K562 (cell line): ENCODE measurements around the gene CAMK2B. TPM values are rescaled to one million over a fixed set of nuclear protein-coding genes. Genes with fewer than 3 reads are reported as not detected.

Experiments
- BDP1 ChIP-seq: IDR thresholded peaks from 3 replicates; pipeline ENCODE4 v1.6.1; 2011; ENCODE audit not compliant: insufficient read length, insufficient read depth
- CHD4 ChIP-seq: fragments of 200-600 bp; sonication (generic); IDR thresholded peaks from 3 replicates; pipeline ENCODE4 v1.6.1; 2012; ENCODE audit warnings: low read depth, mild to moderate bottlenecking, mixed read lengths, low read length, inconsistent platforms; ENCODE audit not compliant: insufficient read depth, insufficient replicate concordance, poor library complexity, severe bottlenecking
- CREM ChIP-seq: IDR thresholded peaks from 2 replicates; pipeline ENCODE4 v1.6.1; 2014; ENCODE audit warnings: antibody characterized with exemption, low read depth
- CTBP1 ChIP-seq: fragments of 450-650 bp; IDR thresholded peaks from 2 replicates; pipeline ENCODE4 v1.6.1; 2016; ENCODE audit warnings: borderline replicate concordance
- E2F6 ChIP-seq, 2 experiments: IDR thresholded peaks; 2 replicates each; pipeline ENCODE4 v1.6.1; 2011; ENCODE audit warnings: borderline replicate concordance in 1 of 2, control low read depth in 1 of 2, low read depth in 1 of 2, low read length in 1 of 2, mild to moderate bottlenecking in 1 of 2, mixed read lengths in 1 of 2, moderate library complexity in 1 of 2; ENCODE audit not compliant: insufficient read depth in 1 of 2, insufficient read length in 1 of 2, poor library complexity in 1 of 2, severe bottlenecking in 1 of 2; ENCODE audit errors: extremely low read depth in 1 of 2
- EHMT2 ChIP-seq: fragments of 450-650 bp; IDR thresholded peaks from 2 replicates; pipeline ENCODE4 v1.6.1; 2018; ENCODE audit warnings: antibody characterized with exemption
- GABPB2 ChIP-seq: fragments of 250-450 bp; sonication (Bioruptor Pico); conservative IDR thresholded peaks from 2 replicates; pipeline ENCODE4 v1.5.1; 2021; ENCODE audit warnings: mild to moderate bottlenecking
- GATA2 ChIP-seq: sonication (generic); formaldehyde crosslinking; IDR thresholded peaks from 2 replicates; pipeline ENCODE4 v1.4.0; 2020; ENCODE audit warnings: mild to moderate bottlenecking, missing genetic modification reagents
- GATAD2B ChIP-seq: fragments of 450-650 bp; IDR thresholded peaks from 2 replicates; pipeline ENCODE4 v1.6.1; 2017; ENCODE audit warnings: mild to moderate bottlenecking, borderline replicate concordance
- HIVEP1 ChIP-seq: fragments of 250-450 bp; sonication (Bioruptor Pico); IDR thresholded peaks from 2 replicates; pipeline ENCODE4 v1.4.0; 2020; ENCODE audit warnings: mild to moderate bottlenecking
- NEUROD1 ChIP-seq: fragments of 150-350 bp; IDR thresholded peaks from 2 replicates; pipeline ENCODE4 v1.6.1; 2014; ENCODE audit warnings: borderline replicate concordance, low read length, low read depth; ENCODE audit not compliant: partially characterized antibody
- POLR3G ChIP-seq: IDR thresholded peaks from 2 replicates; pipeline ENCODE4 v1.6.1; 2011; ENCODE audit not compliant: insufficient read length, insufficient replicate concordance; ENCODE audit errors: extremely low read depth
- STAG1 ChIP-seq: sonication (generic); formaldehyde crosslinking; IDR thresholded peaks from 2 replicates; pipeline ENCODE4 v1.5.0; 2020; ENCODE audit warnings: missing genetic modification reagents, borderline replicate concordance
- YY1 ChIP-seq, 3 experiments: IDR thresholded peaks; 2 replicates each; pipeline ENCODE4 v1.6.1; 2011; ENCODE audit warnings: low read length in 2 of 3, mild to moderate bottlenecking in 2 of 3, moderate library complexity in 2 of 3, borderline replicate concordance in 1 of 3, control low read depth in 1 of 3, low read depth in 1 of 3; ENCODE audit not compliant: insufficient read depth in 3 of 3, insufficient replicate concordance in 2 of 3, control insufficient read depth in 1 of 3, insufficient read length in 1 of 3; ENCODE audit errors: extremely low read depth in 1 of 3
- ZNF174 ChIP-seq: fragments of 250-450 bp; sonication (Bioruptor Pico); IDR thresholded peaks from 2 replicates; pipeline ENCODE4 v1.4.0; 2020; ENCODE audit warnings: mild to moderate bottlenecking
- ZNF263 ChIP-seq: sonication (generic); formaldehyde crosslinking; IDR thresholded peaks from 2 replicates; pipeline ENCODE4 v1.8.0; 2022; ENCODE audit warnings: mild to moderate bottlenecking, missing genetic modification reagents, borderline replicate concordance
- polyA plus RNA-seq, 8 experiments: library from polyadenylated mRNA; depleted of rRNA in 4 of 8; stranded (reverse) in 5 of 8; unstranded in 3 of 8; fragments of >200 nt; fragmentation: Nextera tagmentation in 2 of 8; fragmentation: Illumina TruSeq in 1 of 8; extraction: Ambion mirVana in 2 of 8; extraction: Trizol in 1 of 8; gene quantifications; 2 replicates each; pipeline versions ENCODE4 v1.2.1 to v1.2.3, GENCODE V29; 2011 to 2014; ENCODE audit warnings: inconsistent platforms in 1 of 8, missing spikeins in 1 of 8
- total RNA-seq, 7 experiments: library from RNA; depleted of rRNA in 6 of 7; stranded (reverse); fragments of >200 nt in 6 of 7; fragmentation: Illumina TruSeq in 2 of 7; extraction: Trizol in 2 of 7; gene quantifications; 2 replicates each; pipeline versions ENCODE4 v1.2.1 to v1.2.3, GENCODE V29; 2011 to 2021; ENCODE audit warnings: low replicate concordance in 1 of 7
- TF ChIP-seq, protein P1 (sequence below), 3 experiments: IDR thresholded peaks in 2 of 3; conservative IDR thresholded peaks in 1 of 3; 2 replicates each; pipeline ENCODE4 v1.5.1; 2011 to 2012; ENCODE audit warnings: low read length in 3 of 3, mild to moderate bottlenecking in 3 of 3, control low read depth in 2 of 3, improper control_type of control experiment in 1 of 3, inconsistent platforms in 1 of 3, low read depth in 1 of 3, mixed read lengths in 1 of 3, moderate library complexity in 1 of 3; ENCODE audit not compliant: insufficient read depth in 2 of 3
- TF ChIP-seq, protein P2 (sequence below): IDR thresholded peaks from 2 replicates; pipeline ENCODE4 v1.6.1; 2011; ENCODE audit warnings: borderline replicate concordance, low read depth, mild to moderate bottlenecking, moderate library complexity, low read length; ENCODE audit not compliant: insufficient read depth, poor library complexity, severe bottlenecking
- TF ChIP-seq, protein P3 (sequence below): fragments of 450-650 bp; IDR thresholded peaks from 2 replicates; pipeline ENCODE4 v1.6.1; 2016

The CAMK2B gene
- total and polyA plus RNA-seq, 9 of the 15 experiments (the other 6 are each of a cell fraction or from before 2014, with no cell fraction given) = 0.04 to 0.09 (median 0.05) TPM; not detected in 4

GRCh38 chr7:44240983-44241510, 84.3 kb downstream of the CAMK2B start (continued):
- TF ChIP-seq, protein P1, sequence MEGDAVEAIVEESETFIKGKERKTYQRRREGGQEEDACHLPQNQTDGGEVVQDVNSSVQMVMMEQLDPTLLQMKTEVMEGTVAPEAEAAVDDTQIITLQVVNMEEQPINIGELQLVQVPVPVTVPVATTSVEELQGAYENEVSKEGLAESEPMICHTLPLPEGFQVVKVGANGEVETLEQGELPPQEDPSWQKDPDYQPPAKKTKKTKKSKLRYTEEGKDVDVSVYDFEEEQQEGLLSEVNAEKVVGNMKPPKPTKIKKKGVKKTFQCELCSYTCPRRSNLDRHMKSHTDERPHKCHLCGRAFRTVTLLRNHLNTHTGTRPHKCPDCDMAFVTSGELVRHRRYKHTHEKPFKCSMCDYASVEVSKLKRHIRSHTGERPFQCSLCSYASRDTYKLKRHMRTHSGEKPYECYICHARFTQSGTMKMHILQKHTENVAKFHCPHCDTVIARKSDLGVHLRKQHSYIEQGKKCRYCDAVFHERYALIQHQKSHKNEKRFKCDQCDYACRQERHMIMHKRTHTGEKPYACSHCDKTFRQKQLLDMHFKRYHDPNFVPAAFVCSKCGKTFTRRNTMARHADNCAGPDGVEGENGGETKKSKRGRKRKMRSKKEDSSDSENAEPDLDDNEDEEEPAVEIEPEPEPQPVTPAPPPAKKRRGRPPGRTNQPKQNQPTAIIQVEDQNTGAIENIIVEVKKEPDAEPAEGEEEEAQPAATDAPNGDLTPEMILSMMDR (IDR thresholded peaks at IDR 0.05 in 2 of 3, conservative IDR thresholded peaks at IDR 0.05 in 1 of 3; ENCODE audit: insufficient read depth in 2 of 3, low read depth in 1 of 3, low read length in 3 of 3) = peak; percentile 85 to 87 (median 86)
- TF ChIP-seq GATA2 (no peak), GABPB2 (no peak), NEUROD1 (peak; percentile 39), STAG1 (CRISPR knock-in tag) (peak; percentile 63; the same call in 1 of the 2 replicates), BDP1 (no peak), ZNF174 (no peak), GATAD2B (no peak), E2F6 (IDR thresholded peaks at IDR 0.05; ENCODE audit: borderline replicate concordance in 1 of 2, extremely low read depth in 1 of 2, insufficient read depth in 1 of 2, insufficient read length in 1 of 2, low read depth in 1 of 2, low read length in 1 of 2, poor library complexity in 1 of 2, severe bottlenecking in 1 of 2) (no peak), YY1 (IDR thresholded peaks at IDR 0.05; ENCODE audit: borderline replicate concordance in 1 of 3, control insufficient read depth in 1 of 3, extremely low read depth in 1 of 3, insufficient read depth in 3 of 3, insufficient read length in 1 of 3, insufficient replicate concordance in 2 of 3, low read depth in 1 of 3, low read length in 2 of 3) (peak in 1 of 3 experiments; percentile 22), CTBP1 (0 out of 2 replicates have a peak, but pooled peaks have one; percentile 15), ZNF263 (CRISPR knock-in tag) (peak; percentile 58; the same call in 1 of the 2 replicates), POLR3G (no peak), CREM (0 out of 2 replicates have a peak, but pooled peaks have one; percentile 35), CHD4 (no peak), EHMT2 (no peak), HIVEP1 (CRISPR knock-in tag) (no peak)
- TF ChIP-seq, protein P2, sequence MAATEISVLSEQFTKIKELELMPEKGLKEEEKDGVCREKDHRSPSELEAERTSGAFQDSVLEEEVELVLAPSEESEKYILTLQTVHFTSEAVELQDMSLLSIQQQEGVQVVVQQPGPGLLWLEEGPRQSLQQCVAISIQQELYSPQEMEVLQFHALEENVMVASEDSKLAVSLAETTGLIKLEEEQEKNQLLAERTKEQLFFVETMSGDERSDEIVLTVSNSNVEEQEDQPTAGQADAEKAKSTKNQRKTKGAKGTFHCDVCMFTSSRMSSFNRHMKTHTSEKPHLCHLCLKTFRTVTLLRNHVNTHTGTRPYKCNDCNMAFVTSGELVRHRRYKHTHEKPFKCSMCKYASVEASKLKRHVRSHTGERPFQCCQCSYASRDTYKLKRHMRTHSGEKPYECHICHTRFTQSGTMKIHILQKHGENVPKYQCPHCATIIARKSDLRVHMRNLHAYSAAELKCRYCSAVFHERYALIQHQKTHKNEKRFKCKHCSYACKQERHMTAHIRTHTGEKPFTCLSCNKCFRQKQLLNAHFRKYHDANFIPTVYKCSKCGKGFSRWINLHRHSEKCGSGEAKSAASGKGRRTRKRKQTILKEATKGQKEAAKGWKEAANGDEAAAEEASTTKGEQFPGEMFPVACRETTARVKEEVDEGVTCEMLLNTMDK = peak; percentile 46
- TF ChIP-seq, protein P3, sequence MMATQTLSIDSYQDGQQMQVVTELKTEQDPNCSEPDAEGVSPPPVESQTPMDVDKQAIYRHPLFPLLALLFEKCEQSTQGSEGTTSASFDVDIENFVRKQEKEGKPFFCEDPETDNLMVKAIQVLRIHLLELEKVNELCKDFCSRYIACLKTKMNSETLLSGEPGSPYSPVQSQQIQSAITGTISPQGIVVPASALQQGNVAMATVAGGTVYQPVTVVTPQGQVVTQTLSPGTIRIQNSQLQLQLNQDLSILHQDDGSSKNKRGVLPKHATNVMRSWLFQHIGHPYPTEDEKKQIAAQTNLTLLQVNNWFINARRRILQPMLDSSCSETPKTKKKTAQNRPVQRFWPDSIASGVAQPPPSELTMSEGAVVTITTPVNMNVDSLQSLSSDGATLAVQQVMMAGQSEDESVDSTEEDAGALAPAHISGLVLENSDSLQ = 0 out of 2 replicates have a peak, but pooled peaks have one; percentile 34
